GM23248 (cell line): Measurements from ENCODE around the gene NR3C2.

Experiments
- EZH2 ChIP-seq: fragments of 200-600 bp; sonication (generic); IDR thresholded peaks from 2 replicates; pipeline ENCODE4 v1.6.1; 2018; ENCODE audit warnings: antibody characterized with exemption, mild to moderate bottlenecking; ENCODE audit not compliant: insufficient read depth, poor library complexity, severe bottlenecking
- EZH2phosphoT487 ChIP-seq: fragments of 200-600 bp; sonication (generic); IDR thresholded peaks from 2 replicates; pipeline ENCODE4 v1.6.1; 2018; ENCODE audit warnings: antibody characterized with exemption, moderate library complexity, mild to moderate bottlenecking, low read depth; ENCODE audit not compliant: insufficient read depth

DNA sequence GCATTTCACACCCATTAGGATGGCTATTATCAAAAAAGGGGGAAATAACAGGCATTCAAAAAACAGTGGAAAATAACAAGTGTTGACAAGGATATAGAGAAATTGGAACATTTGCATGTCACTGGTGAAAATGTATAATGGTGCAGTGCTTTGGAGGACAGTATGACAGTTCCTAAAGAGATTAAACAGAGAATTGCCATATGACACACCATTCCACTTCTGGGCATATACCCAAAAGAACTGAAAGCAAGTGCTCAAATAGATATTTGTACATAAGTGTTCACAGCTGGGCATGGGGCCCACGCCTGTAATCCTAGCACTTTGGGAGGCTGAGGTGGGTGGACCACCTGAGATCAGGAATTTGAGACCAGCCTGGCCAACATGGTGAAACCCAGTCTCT lies 348.1 kb downstream of the NR3C2 start:
- TF ChIP-seq EZH2: no peak
- TF ChIP-seq EZH2phosphoT487: no peak
